Pancreas (tissue), 10 donors: ENCODE measurements around the gene DLG1. TPM values are rescaled to one million over a fixed set of nuclear protein-coding genes. Genes with fewer than 3 reads are reported as not detected.

Source experiments
- ATAC-seq, 4 donors: fragments of 200-7000 bp; cut with Tn5 transposase; one replicate each; pipeline versions ENCODE4 v1.8.0 to v1.9.1; 2020; ENCODE audit warnings: mild to moderate bottlenecking in 4 of 4, moderate library complexity in 4 of 4
- DNase-seq, 6 donors: peaks; one replicate each; pipeline ENCODE4 v3.0.0-alpha.2; 2020
- FAIRE-seq: peaks from 2 replicates; lab custom pipeline; 2012; peaks lifted over from hg19 to GRCh38; lab: Jason Lieb, UNC
- H3K27ac ChIP-seq, 4 donors: fragments of 200-600 bp; sonication (generic); 1 replicate in 3 of 4; 2 replicates in 1 of 4; pipeline versions ENCODE4 v1.5.0 to v1.8.0; 2020
- H3K27me3 ChIP-seq, 4 donors: fragments of 200-600 bp; one replicate each; pipeline ENCODE4 v1.8.0; 2021
- H3K36me3 ChIP-seq, 3 donors: fragments of 200-600 bp; sonication (generic) in 1 of 3; one replicate each; pipeline versions ENCODE4 v1.5.0 to v1.8.0; 2020 to 2021
- H3K4me1 ChIP-seq, 3 donors: fragments of 200-600 bp; one replicate each; pipeline ENCODE4 v1.8.0; 2021
- H3K4me3 ChIP-seq, 4 donors: fragments of 200-600 bp; sonication (generic) in 2 of 4; one replicate each; pipeline versions ENCODE4 v1.5.0 to v1.8.0; 2020 to 2021
- H3K9me3 ChIP-seq, 4 donors: fragments of 200-600 bp; one replicate each; pipeline ENCODE4 v1.8.0; 2021
- WGBS, 2 donors: extraction: QIAGEN DNeasy Blood & Tissue Kit; methylation state at CpG; one replicate each; pipeline ENCODE4 v1.1.7; 2013; 5-methylcytosine and 5-hydroxymethylcytosine counted together
- intact Hi-C, 3 donors: fragments of 100-400 bp; cut with DNase I; formaldehyde crosslinking; loops; one replicate each; pipeline versions ENCODE4 v1.11.1 to v1.14.2; 2022
- polyA plus RNA-seq, 2 donors: library from polyadenylated mRNA; stranded (reverse); fragments of 200-250 nt; gene quantifications; one replicate each; pipeline ENCODE4 v1.2.3, GENCODE V29; 2013
- total RNA-seq, 6 donors: library from RNA; stranded (reverse); fragmentation: NEBNext Ultra II Directional in 4 of 6; extraction: Animal tissue kit (Norgen Biotek cat#: 25700) in 4 of 6; gene quantifications; one replicate each; pipeline versions ENCODE4 v1.2.1 to v1.2.4, GENCODE V29; 2021 to 2023
- TF ChIP-seq, protein P1 (sequence below), 4 donors: fragments of 200-600 bp; sonication (generic) in 3 of 4; IDR thresholded peaks; one replicate each; pipeline versions ENCODE4 v1.5.0 to v1.8.0; 2021; ENCODE audit warnings: antibody characterized with exemption in 4 of 4
- donor health status: healthy with polysubstance abuse.
- donor health status: DM: no; HTN: no; CAD: no; lungs with moderate emphysema.
- donor health status: DM: no; HTN: no; CAD: no.
- donor health status: control.
- donor health status: control.
- donor health status: Bipolar disorder and iron deficiency.
- donor health status: DM: yes; HTN: yes; CAD: no.
- donor health status: DM: no; HTN: no; CAD: no.
- donor health status: DM: no; HTN: no; CAD: no.
- donor health status: DM: yes; HTN: yes; CAD: no.

Gene DLG1
- total and polyA plus RNA-seq, 8 donors, result 15.9 to 47.9 (median 28.6) TPM

- Histone ChIP-seq H3K27me3 (no peaks in the 10 kb centered on the region), H3K27ac (peak overlapping the region; percentile 6 to 76 (median 70)), H3K9me3 (no peaks in the 10 kb centered on the region), H3K36me3 (no peaks in the 10 kb centered on the region), H3K4me3 (peak overlapping the region; percentile 42 to 69 (median 45)), H3K4me1 (peaks cover 0 to 2% (median 0%) of the 10 kb centered on the region in 3 donors)
- peak in 5 of 6 donors; percentile 20 to 82 (median 55) for DNase-seq
- TF ChIP-seq, protein P1, sequence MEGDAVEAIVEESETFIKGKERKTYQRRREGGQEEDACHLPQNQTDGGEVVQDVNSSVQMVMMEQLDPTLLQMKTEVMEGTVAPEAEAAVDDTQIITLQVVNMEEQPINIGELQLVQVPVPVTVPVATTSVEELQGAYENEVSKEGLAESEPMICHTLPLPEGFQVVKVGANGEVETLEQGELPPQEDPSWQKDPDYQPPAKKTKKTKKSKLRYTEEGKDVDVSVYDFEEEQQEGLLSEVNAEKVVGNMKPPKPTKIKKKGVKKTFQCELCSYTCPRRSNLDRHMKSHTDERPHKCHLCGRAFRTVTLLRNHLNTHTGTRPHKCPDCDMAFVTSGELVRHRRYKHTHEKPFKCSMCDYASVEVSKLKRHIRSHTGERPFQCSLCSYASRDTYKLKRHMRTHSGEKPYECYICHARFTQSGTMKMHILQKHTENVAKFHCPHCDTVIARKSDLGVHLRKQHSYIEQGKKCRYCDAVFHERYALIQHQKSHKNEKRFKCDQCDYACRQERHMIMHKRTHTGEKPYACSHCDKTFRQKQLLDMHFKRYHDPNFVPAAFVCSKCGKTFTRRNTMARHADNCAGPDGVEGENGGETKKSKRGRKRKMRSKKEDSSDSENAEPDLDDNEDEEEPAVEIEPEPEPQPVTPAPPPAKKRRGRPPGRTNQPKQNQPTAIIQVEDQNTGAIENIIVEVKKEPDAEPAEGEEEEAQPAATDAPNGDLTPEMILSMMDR (IDR thresholded peaks at IDR 0.05), result no peak
- no peak for FAIRE-seq
- WGBS, 2 donors, result 38 to 42% methylated on average over 54 to 55 of the region's 55 CpGs
- peak; percentile 3 to 16 (median 9) for ATAC-seq
- intact Hi-C loops, result no loop called here
Observed at GRCh38 chr3:197001972-197002700, 296.3 kb downstream of the DLG1 start.

- FAIRE-seq, result no peak
- no peaks in the 10 kb centered on the region for H3K27me3 ChIP-seq
- H3K36me3 ChIP-seq, result no peaks in the 10 kb centered on the region
- peak in 2 of 6 donors; percentile 41 to 54 for DNase-seq
- 96 to 98% methylated on average over 20 of the region's 20 CpGs for WGBS, 2 donors
- no peak for ATAC-seq
- no peak overlapping the region for H3K4me3 ChIP-seq
- H3K4me1 ChIP-seq, result peaks cover 0 to 2% (median 0%) of the 10 kb centered on the region in 3 donors
- intact Hi-C loops, result no loop called here
- no peak overlapping the region for H3K27ac ChIP-seq
- H3K9me3 ChIP-seq, result no peaks in the 10 kb centered on the region
- TF ChIP-seq, protein P1 (IDR thresholded peaks at IDR 0.05), result no peak
Observed at GRCh38 chr3:197001106-197001971, 297.1 kb downstream of the DLG1 start.

- WGBS, 2 donors, result 91 to 93% methylated on average over 5 of the region's 5 CpGs
- no peak for FAIRE-seq
- Histone ChIP-seq H3K4me1 (peaks cover 0 to 2% (median 0%) of the 10 kb centered on the region in 3 donors), H3K9me3 (no peaks in the 10 kb centered on the region), H3K27ac (no peak overlapping the region), H3K4me3 (no peak overlapping the region), H3K36me3 (no peaks in the 10 kb centered on the region), H3K27me3 (no peaks in the 10 kb centered on the region)
- no peak for ATAC-seq
- intact Hi-C loops, result no loop called here
- TF ChIP-seq, protein P1 (IDR thresholded peaks at IDR 0.05), result no peak
- DNase-seq, result peak in 2 of 6 donors; percentile 11 to 21
Observed at GRCh38 chr3:197000211-197000610, 298.2 kb downstream of the DLG1 start.

GRCh38 chr3:196998966-196999760 lies 299.2 kb downstream of the DLG1 start:
- no peak for ATAC-seq
- intact Hi-C loops, result loop anchor here in 1 of 3 donors (10.0 kb wide), 1 partner anchor 186 kb away; no protein-coding TSS in a partner anchor
- H3K4me3 ChIP-seq, result no peak overlapping the region
- no peaks in the 10 kb centered on the region for H3K36me3 ChIP-seq
- WGBS, 2 donors, result 84 to 85% methylated on average over 21 of the region's 21 CpGs
- DNase-seq, result peak in 2 of 6 donors; percentile 36 to 42
- no peaks in the 10 kb centered on the region for H3K27me3 ChIP-seq
- FAIRE-seq, result no peak
- TF ChIP-seq, protein P1 (IDR thresholded peaks at IDR 0.05), result no peak
- H3K27ac ChIP-seq, result no peak overlapping the region
- H3K4me1 ChIP-seq, result peaks cover 0 to 2% (median 0%) of the 10 kb centered on the region in 3 donors
- H3K9me3 ChIP-seq, result no peaks in the 10 kb centered on the region
